CD4-positive, alpha-beta T cell treated with Interleukin-15 for 4 hours (primary cell): Measurements from ENCODE around the gene CDCP2.
"Not testable (repeated sequence)": the region's sequence is repeated elsewhere in the genome, so short reads cannot be mapped to it uniquely, and the experiment has no call there.

Experiments used
- DNase-seq: peaks from one replicate; pipeline ENCODE4 v3.0.0-alpha.2; 2020; ENCODE audit warnings: low spot score

The CDCP2 gene

GRCh38 chr1:54168206-54168965 is 15.6 kb upstream of the CDCP2 start:
- no peak for DNase-seq

GRCh38 chr1:54167422-54168139 is 14.8 kb upstream of the CDCP2 start:
- DNase-seq, result no peak

- not testable (repeated sequence) for DNase-seq
Observed at GRCh38 chr1:54166357-54166756, 13.6 kb upstream of the CDCP2 start.

- no peak for DNase-seq
Observed at GRCh38 chr1:54165146-54165545, 12.3 kb upstream of the CDCP2 start.

- no peak for DNase-seq
Observed at GRCh38 chr1:54163573-54163972, 10.8 kb upstream of the CDCP2 start.

GRCh38 chr1:54163051-54163450 is 10.3 kb upstream of the CDCP2 start:
- no peak for DNase-seq

- no peak for DNase-seq
Observed at GRCh38 chr1:54161495-54162168, 8.8 kb upstream of the CDCP2 start.

GRCh38 chr1:54160351-54160750 is 7.6 kb upstream of the CDCP2 start:
- DNase-seq, result no peak

GRCh38 chr1:54159733-54160316 is 7.0 kb upstream of the CDCP2 start:
- no peak for DNase-seq

GRCh38 chr1:54158071-54158470 is 5.3 kb upstream of the CDCP2 start:
- no peak for DNase-seq

- DNase-seq, result no peak
Observed at GRCh38 chr1:54157401-54157800, 4.6 kb upstream of the CDCP2 start.

- no peak for DNase-seq
Observed at GRCh38 chr1:54156986-54157385, 4.2 kb upstream of the CDCP2 start.

- DNase-seq, result no peak
Observed at GRCh38 chr1:54156201-54156600, 3.4 kb upstream of the CDCP2 start.

GRCh38 chr1:54153535-54154439 is 987 bp upstream of the CDCP2 start:
- DNase-seq, result no peak

GRCh38 chr1:54151013-54151412 is 1.8 kb downstream of the CDCP2 start:
- DNase-seq, result no peak

GRCh38 chr1:54149734-54150133 is 3.1 kb downstream of the CDCP2 start:
- DNase-seq, result no peak

GRCh38 chr1:54144366-54144765 is 8.4 kb downstream of the CDCP2 start:
- no peak for DNase-seq

- no peak for DNase-seq
Observed at GRCh38 chr1:54142146-54142900, 10.5 kb downstream of the CDCP2 start.

GRCh38 chr1:54139711-54140110 is 13.1 kb downstream of the CDCP2 start:
- no peak for DNase-seq

- no peak for DNase-seq
Observed at GRCh38 chr1:54138994-54139393, 13.8 kb downstream of the CDCP2 start.

GRCh38 chr1:54137534-54138061 is 15.2 kb downstream of the CDCP2 start:
- no peak for DNase-seq
